Pericardium fibroblast (primary cell): ENCODE results near the gene SH3GL3. TPM values are rescaled to one million over a fixed set of nuclear protein-coding genes. Genes with fewer than 3 reads are reported as not detected.

Experiments used
- total RNA-seq: library from RNA; depleted of rRNA; stranded (reverse); fragments of >200 nt; gene quantifications from 2 replicates; pipeline ENCODE4 v1.2.3, GENCODE V29; 2015

SH3GL3 gene
- 0.47 and 1.3 TPM in 2 replicates for total RNA-seq

GRCh38 chr15:83446904-83447709 is at the start of gene SH3GL3:
SH3GL3 (plus strand) TSS chr15:83447341; CDS start chr15:83447534, 193 bp downstream.

GRCh38 chr15:83653639-83654378 is 206.7 kb downstream of the SH3GL3 start, which contains the start of gene ADAMTSL3:
ADAMTSL3 (plus strand) TSS chr15:83654123; CDS start chr15:83655762, 1,639 bp downstream.

Other genes starting within 250 kb of the SH3GL3 start
- 18.2 and 32.6 TPM in 2 replicates for gene HDGFL3, start 239.5 kb upstream of the SH3GL3 start, total RNA-seq
- gene BNC1, start 162.7 kb upstream of the SH3GL3 start, total RNA-seq = 4.5 and 10.2 TPM in 2 replicates
- 0.26 and 4.2 TPM in 2 replicates for gene ADAMTSL3, start 206.8 kb downstream of the SH3GL3 start, total RNA-seq